Panc1 (cell line): ENCODE results near the gene SIGMAR1. TPM values are rescaled to one million over a fixed set of nuclear protein-coding genes. Genes with fewer than 3 reads are reported as not detected.

Source experiments
- ATAC-seq: fragments of 200-7000 bp; cut with Tn5 transposase; 2 replicates; pipeline ENCODE4 v1.9.1; 2020; ENCODE audit warnings: mild to moderate bottlenecking, moderate library complexity
- BruUV-seq: library from RNA; stranded (reverse); fragments of 400-500 nt; replicated peaks from 2 replicates; lab custom pipeline; 2021; lab: Mats Ljungman, UMichigan
- CTCF ChIA-PET: fragments of 300-600 bp; sonication (Branson Sonifier 250); formaldehyde crosslinking; loops from one replicate; lab custom pipeline; 2022; ENCODE audit warnings: antibody characterized with exemption; lab: Charles Lee
- POLR2A ChIA-PET: fragments of 300-600 bp; sonication (Branson Sonifier 250); formaldehyde crosslinking; loops from one replicate; lab custom pipeline; 2022; ENCODE audit warnings: antibody characterized with exemption; lab: Charles Lee
- DNase-seq: peaks from one replicate; pipeline ENCODE4 v3.0.0-alpha.2; 2010; ENCODE audit warnings: low read depth, low spot score
- H3K27ac ChIP-seq: 2 replicates; pipeline ENCODE4 v1.5.1; 2011; ENCODE audit warnings: mild to moderate bottlenecking, low read length, inconsistent platforms
- H3K27me3 ChIP-seq: fragments of 200-500 bp; sonication (Bioruptor generic); 2 replicates; pipeline ENCODE4 v1.6.0; 2014; ENCODE audit warnings: low read length, inconsistent platforms; ENCODE audit not compliant: control insufficient read depth, insufficient read depth
- H3K36me3 ChIP-seq: fragments of 200-500 bp; sonication (Bioruptor generic); 2 replicates; pipeline ENCODE4 v1.5.1; 2014; ENCODE audit warnings: inconsistent platforms, mild to moderate bottlenecking, low read length, moderate library complexity; ENCODE audit not compliant: control insufficient read depth, insufficient read depth
- H3K4me1 ChIP-seq: 2 replicates; pipeline ENCODE4 v1.5.1; 2011; ENCODE audit warnings: inconsistent platforms, mild to moderate bottlenecking, low read length, moderate library complexity; ENCODE audit not compliant: control insufficient read depth, insufficient read depth
- H3K4me3 ChIP-seq, 2 experiments: 2 replicates each; pipeline ENCODE4 v1.5.1; 2011 to 2012; ENCODE audit warnings: low read depth in 2 of 2, low read length in 2 of 2, mild to moderate bottlenecking in 2 of 2, inconsistent platforms in 1 of 2, moderate library complexity in 1 of 2
- H3K9me3 ChIP-seq: fragments of 200-500 bp; sonication (Bioruptor generic); 2 replicates; pipeline ENCODE4 v1.5.1; 2014; ENCODE audit warnings: low read depth, mild to moderate bottlenecking, inconsistent platforms, low read length, moderate library complexity; ENCODE audit not compliant: control insufficient read depth, insufficient read depth
- CTCF ChIP-seq: fragments of 450-650 bp; IDR thresholded peaks from 2 replicates; pipeline ENCODE4 v1.5.1; 2017; ENCODE audit warnings: mild to moderate bottlenecking
- POLR2AphosphoS5 ChIP-seq: IDR thresholded peaks from 2 replicates; pipeline ENCODE4 v1.6.1; 2012; ENCODE audit warnings: mild to moderate bottlenecking, low read depth, low read length, moderate library complexity
- REST ChIP-seq, 2 experiments: IDR thresholded peaks; 2 replicates each; pipeline ENCODE4 v1.6.1; 2011 to 2012; ENCODE audit warnings: low read depth in 2 of 2, control low read depth in 1 of 2, low read length in 1 of 2, mild to moderate bottlenecking in 1 of 2, moderate library complexity in 1 of 2; ENCODE audit not compliant: insufficient read depth in 1 of 2
- SIN3A ChIP-seq: IDR thresholded peaks from 2 replicates; pipeline ENCODE4 v1.6.1; 2012; ENCODE audit warnings: low read depth, mild to moderate bottlenecking, low read length, moderate library complexity, borderline replicate concordance; ENCODE audit not compliant: insufficient read depth
- TCF7L2 ChIP-seq: IDR thresholded peaks from 2 replicates; pipeline ENCODE4 v1.6.1; 2011; ENCODE audit warnings: mild to moderate bottlenecking, low read depth, low read length, inconsistent platforms
- in situ Hi-C: cut with HindIII; loops from 2 replicates; pipeline ENCODE4 v1.10.0; 2016; ENCODE audit warnings: low sequenced_read_pairs, low pct_unique_long_range_greater_than_20kb
- intact Hi-C: fragments of 100-400 bp; cut with micrococcal nuclease; formaldehyde crosslinking; loops from one replicate; pipeline ENCODE4 v1.10.0; 2022; ENCODE audit not compliant: unreplicated experiment
- total RNA-seq: library from RNA; stranded (reverse); gene quantifications from one replicate; pipeline ENCODE4 v1.2.1, GENCODE V29; 2021; ENCODE audit not compliant: unreplicated experiment

The SIGMAR1 gene
- total RNA-seq, 1 experiment from 2014 or later = 131 TPM

- no TSS peak for BruUV-seq
- POLR2A ChIA-PET = interaction anchor here (0.6 kb wide), 1 partner anchor 22 kb away, joined by 3 read pairs; no protein-coding TSS in a partner anchor
- ATAC-seq = no peak
Measured at GRCh38 chr9:34669809-34670562, 32.4 kb upstream of the SIGMAR1 start.

More at GRCh38 chr9:34669809-34670562, 32.4 kb upstream of the SIGMAR1 start:
- CTCF ChIA-PET = no interaction called here
- H3K36me3 ChIP-seq = no peaks in the 10 kb centered on the region
- intact Hi-C loops (no loop called here), in situ Hi-C loops (no loop called here)
- no peaks in the 10 kb centered on the region for H3K9me3 ChIP-seq
- no peak overlapping the region for H3K27ac ChIP-seq
- no peak for DNase-seq
- no peaks in the 10 kb centered on the region; the same call in 1 of the 2 replicates for H3K4me1 ChIP-seq
- H3K4me3 ChIP-seq = no peak overlapping the region
- H3K27me3 ChIP-seq = no peaks in the 10 kb centered on the region
- TF ChIP-seq TCF7L2 = no peak
- TF ChIP-seq POLR2AphosphoS5 = no peak
- TF ChIP-seq SIN3A = no peak
- no peak for TF ChIP-seq CTCF
- TF ChIP-seq REST (IDR thresholded peaks at IDR 0.05; ENCODE audit: insufficient read depth in 1 of 2, low read depth in 2 of 2, low read length in 1 of 2) = no peak
